DND-41 (cell line): ENCODE measurements around the gene ASL.

Source experiments
- EZH2 ChIP-seq: IDR thresholded peaks from 3 replicates; pipeline ENCODE4 v1.6.1; 2012; ENCODE audit warnings: borderline replicate concordance, low read depth, mild to moderate bottlenecking, moderate library complexity, low read length, inconsistent platforms; ENCODE audit not compliant: severe bottlenecking
- TF ChIP-seq, protein P1 (sequence below): IDR thresholded peaks from 2 replicates; pipeline ENCODE4 v1.5.1; 2012; ENCODE audit warnings: borderline replicate concordance, low read length, moderate library complexity, mild to moderate bottlenecking; ENCODE audit not compliant: poor library complexity, severe bottlenecking; ENCODE audit errors: extremely low read depth

DNA sequence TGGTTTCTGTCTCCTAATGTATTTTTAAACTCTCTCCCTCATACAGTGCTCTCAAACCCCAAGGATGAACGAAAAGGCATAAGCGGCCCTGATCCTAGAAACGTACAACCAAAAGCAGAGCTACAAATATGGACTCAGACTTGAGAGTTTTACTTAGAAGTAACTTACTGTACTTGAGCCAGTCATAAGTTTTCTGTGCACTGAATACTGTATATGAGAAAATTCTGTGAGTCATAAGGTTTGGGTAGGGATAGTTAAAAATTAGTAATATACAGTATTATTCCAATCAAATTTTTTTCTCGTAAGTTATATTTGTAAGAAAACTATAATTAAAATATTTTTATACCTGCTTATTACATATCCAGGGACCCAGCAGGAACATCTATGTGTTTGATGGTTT, 5.9 kb upstream of the ASL start:
- TF ChIP-seq, protein P1, sequence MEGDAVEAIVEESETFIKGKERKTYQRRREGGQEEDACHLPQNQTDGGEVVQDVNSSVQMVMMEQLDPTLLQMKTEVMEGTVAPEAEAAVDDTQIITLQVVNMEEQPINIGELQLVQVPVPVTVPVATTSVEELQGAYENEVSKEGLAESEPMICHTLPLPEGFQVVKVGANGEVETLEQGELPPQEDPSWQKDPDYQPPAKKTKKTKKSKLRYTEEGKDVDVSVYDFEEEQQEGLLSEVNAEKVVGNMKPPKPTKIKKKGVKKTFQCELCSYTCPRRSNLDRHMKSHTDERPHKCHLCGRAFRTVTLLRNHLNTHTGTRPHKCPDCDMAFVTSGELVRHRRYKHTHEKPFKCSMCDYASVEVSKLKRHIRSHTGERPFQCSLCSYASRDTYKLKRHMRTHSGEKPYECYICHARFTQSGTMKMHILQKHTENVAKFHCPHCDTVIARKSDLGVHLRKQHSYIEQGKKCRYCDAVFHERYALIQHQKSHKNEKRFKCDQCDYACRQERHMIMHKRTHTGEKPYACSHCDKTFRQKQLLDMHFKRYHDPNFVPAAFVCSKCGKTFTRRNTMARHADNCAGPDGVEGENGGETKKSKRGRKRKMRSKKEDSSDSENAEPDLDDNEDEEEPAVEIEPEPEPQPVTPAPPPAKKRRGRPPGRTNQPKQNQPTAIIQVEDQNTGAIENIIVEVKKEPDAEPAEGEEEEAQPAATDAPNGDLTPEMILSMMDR: no peak
- TF ChIP-seq EZH2: no peak
